GM18909 (cell line): Measurements from ENCODE around the gene SGMS1.
A peak's percentile ranks its signal among the peaks of the same experiment; 100 is the strongest.
"Not testable (repeated sequence)": the region's sequence is repeated elsewhere in the genome, so short reads cannot be mapped to it uniquely, and the experiment has no call there.

Experiments used
- ATAC-seq: cut with Tn5 transposase; IDR thresholded peaks from one replicate; pipeline ENCODE4 v1.9.1; 2021; ENCODE audit warnings: mild to moderate bottlenecking; ENCODE audit not compliant: unreplicated experiment, poor library complexity

The SGMS1 gene

GRCh38 chr10:50390302-50390701, 233.5 kb downstream of the SGMS1 start:
- ATAC-seq, result no peak

DNA sequence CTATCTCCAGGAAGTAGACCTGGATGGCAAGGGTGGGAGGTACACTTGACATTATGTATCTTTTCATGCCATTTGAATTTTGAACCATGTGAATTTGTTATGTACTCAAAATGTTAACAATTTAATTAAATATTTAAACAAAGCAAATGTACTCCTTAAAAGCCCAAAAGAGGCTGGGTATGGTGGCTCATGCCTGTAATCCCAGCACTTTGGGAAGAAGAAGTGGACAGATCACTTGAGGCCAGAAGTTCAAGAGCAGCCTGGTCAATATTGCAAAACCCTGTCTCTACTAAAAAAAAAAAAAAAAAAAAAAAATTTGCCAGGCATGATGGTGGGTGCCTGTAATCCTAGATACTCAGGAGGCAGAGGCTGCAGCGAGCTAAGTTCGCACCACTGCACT, 235.6 kb downstream of the SGMS1 start:
- ATAC-seq, result no peak

- peak; percentile 68 for ATAC-seq
These were observed 236.1 kb downstream of the SGMS1 start for GRCh38 chr10:50387732-50388073.

DNA sequence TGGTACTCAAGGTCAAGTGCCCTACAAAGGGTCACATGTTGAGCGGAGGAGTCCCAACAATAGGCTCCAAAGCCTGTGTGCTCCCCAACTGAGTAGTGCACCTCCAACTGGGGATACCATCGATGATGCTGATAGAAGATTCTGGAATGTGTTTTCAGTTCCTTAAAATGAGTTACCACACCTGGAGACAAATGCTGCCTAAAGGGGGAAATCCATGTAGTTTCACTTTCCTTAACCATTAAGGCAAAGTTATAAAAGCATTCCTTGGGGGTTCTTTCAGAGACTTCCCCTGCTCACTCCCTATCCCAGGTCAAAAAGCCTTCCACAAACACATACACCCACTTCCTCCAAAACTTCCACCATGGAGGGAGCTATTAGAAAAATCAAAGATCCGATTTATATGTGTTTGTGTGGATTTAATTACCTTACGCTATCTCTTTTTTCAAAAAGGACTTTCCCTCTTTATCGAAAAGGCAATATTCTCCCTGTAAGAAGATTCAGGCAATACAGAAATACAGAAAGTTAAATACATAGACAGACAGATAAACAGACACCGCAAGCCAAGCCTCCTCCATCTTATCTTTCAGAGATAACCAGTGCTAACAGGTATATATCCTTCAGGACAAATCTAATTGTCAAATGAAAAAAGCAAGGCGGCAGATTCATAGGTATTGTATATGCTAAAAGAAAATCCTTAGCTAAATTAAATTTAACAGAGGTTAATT, 236.6 kb downstream of the SGMS1 start:
- no peak for ATAC-seq

DNA sequence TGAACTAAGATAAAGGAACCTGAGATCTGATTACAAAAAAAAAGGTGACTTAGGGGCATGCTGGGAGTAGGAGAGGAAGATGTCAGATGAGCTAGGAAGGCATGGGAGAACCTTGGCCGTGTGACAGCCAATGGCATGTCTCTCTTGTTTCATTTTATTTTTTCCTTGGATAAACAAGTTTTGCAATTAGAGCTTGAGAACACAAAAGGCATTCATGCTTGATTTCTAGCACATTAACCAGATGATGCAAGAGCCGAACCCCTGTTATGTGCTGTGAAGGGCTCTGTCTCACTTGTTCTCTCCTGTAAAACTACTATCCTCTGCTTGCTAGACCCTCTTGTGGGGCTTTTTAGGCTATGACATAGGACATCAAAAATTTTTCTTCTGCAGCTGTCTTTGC, 238.1 kb downstream of the SGMS1 start:
- no peak for ATAC-seq

DNA sequence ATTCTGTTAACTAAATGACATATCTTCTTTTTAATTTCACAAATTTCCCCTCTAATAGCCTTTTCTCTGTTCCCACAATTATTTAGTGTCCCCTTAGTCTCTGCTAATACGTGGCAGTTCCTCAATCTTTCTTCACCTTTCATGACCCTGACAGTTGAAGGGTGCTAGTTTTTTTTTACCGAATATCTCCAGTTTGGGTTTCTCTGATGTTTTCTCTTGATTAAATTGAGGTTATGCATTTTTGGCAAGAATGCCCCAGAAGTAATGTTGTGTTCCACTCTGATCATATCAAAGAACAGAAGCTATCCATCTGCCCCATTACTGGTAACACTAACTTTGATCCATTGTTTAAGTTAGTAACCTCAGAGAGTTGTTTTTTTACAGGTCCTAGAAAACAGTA, 238.9 kb downstream of the SGMS1 start:
- no peak for ATAC-seq

GRCh38 chr10:50384238-50384637, 239.5 kb downstream of the SGMS1 start:
- ATAC-seq, result no peak

DNA sequence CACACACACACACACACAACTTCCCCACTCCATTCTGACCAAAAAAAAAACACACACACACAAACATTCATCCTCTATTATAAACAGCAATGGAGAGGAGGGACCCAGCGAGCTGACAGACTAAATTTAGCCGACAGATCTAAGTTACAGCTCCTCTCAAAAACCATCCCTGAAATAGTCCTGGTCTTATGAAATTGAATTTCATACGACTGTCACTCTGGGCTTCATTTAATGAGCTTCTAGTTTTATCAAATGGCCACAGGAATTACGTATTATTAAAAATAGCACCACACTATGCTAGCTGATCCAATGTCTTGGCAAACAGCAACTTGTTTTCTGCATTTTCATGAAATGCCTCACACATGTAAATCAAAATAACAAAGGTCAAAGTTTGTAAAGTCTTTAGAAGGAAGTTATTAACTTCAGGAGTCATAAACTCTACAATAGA, 241.2 kb downstream of the SGMS1 start:
- ATAC-seq, result no peak

GRCh38 chr10:50381642-50382041, 242.1 kb downstream of the SGMS1 start:
- no peak for ATAC-seq

- no peak for ATAC-seq
These were observed 244.1 kb downstream of the SGMS1 start for GRCh38 chr10:50379616-50380015.

DNA sequence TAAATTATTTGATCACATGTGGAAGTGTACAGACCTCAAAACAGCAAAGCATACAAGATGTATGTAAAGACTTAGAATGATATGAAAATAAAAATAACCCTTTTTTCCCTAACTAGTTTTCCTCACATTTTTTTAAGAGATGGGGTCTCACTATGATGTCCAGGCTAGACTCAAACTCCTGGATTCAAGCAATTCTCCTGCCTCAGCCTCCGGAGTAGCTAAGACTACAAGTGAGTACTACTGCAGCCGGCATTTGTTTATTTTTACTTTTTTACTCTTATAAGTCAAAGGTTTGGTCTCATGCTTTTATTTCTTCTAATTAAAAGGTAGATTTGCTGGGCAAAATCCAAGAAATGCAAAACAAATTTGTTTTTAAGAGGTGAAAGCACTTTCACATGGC, 248.0 kb downstream of the SGMS1 start:
- no peak for ATAC-seq

- ATAC-seq, result no peak
These were observed 248.7 kb downstream of the SGMS1 start for GRCh38 chr10:50375051-50375452.

DNA sequence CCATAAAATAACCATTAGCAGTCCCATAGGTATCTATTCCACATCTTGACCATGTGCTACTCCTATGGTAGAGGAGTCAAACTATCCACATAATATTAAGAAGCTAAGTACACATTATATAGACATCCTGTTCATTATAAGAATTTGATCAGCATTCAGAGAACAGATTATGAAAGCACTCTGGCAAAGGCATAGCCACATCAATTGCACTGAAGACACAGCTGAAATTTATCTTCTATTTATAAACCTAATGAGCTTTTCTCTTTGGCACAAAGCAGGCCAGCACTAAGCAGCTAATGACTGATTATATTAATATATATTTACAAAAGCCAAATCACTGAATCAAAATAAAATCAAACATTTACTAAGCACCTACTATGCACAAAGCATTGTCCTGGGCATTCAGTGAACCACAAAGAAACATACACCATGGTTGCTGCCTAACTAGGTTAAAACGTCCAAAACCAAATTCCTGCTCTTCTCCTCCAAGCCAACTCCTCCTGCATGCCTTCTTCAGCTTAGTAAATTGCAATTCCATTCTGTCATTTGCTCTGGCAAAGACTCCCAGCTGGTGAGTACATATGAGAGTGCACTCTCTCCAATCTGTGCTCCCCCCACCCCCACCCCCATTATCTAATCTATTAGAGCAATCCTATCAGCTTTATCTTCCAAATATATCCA, 249.8 kb downstream of the SGMS1 start:
- ATAC-seq, result no peak

DNA sequence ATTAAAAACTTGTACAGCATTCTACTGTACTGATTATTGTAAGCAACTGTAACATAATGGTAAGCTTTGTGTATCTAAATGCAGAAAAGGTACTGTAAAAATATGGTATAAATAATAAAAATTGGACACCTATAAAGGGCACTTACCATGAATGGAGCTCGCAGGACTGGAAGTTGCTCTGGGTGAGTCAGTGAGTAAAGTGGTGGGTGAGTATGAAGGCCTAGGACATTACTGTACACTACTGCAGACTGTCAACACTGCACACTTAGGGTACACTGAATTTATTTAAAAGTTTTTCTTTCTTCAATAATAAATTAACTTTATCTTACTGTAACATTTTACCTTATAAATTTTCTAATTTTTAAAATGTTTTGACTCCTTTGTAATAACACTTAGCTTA, 253.8 kb downstream of the SGMS1 start:
- ATAC-seq, result no peak

DNA sequence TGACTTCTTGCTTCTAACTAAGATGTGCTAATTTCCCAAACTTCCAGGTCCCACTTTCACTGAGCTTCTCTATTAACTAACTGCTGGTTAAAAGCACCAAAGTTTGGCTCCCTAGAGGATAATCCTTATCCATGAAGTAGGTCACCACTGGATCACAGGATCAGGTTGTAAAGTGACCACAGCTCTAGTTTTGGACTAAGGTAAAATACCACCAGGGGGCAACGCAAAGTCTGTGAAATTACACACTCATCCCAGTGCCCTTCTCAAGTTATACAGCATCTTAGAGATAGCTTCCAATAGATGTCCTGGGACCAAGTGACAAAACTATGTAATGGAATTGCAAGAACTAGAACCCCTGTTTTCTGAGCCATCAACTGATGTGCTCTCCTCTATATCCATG, 256.0 kb downstream of the SGMS1 start:
- ATAC-seq, result no peak

- not testable (repeated sequence) for ATAC-seq
These were observed 257.3 kb downstream of the SGMS1 start for GRCh38 chr10:50366421-50366820.

GRCh38 chr10:50364730-50365129, 259.0 kb downstream of the SGMS1 start:
- not testable (repeated sequence) for ATAC-seq

DNA sequence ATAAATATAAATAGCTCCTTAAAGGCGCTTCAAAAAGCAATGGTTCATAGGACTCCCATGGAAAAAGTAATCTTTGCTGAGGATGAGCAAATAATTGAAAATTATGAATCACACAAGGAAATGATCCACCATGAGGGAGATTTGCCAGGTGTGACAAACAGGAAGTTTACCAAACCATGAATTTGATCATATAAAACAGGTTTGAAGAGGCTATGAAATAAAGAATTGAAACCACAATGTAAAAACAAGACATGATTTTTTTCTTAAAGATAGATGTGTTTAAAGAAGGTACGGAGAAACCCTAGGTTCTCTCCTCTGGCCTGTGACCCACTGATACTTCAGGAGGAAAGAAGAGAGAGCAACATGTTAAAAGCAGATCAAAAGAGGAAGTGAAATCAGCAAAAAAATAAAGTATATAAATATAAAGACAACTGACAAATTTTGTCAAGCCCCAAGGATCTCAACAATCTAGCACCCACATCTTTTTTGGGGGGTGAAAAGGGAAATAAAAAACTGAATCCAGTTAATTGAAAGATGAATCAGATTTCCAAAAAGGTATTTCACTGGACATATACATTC, 261.1 kb downstream of the SGMS1 start:
- ATAC-seq, result peak; percentile 88

DNA sequence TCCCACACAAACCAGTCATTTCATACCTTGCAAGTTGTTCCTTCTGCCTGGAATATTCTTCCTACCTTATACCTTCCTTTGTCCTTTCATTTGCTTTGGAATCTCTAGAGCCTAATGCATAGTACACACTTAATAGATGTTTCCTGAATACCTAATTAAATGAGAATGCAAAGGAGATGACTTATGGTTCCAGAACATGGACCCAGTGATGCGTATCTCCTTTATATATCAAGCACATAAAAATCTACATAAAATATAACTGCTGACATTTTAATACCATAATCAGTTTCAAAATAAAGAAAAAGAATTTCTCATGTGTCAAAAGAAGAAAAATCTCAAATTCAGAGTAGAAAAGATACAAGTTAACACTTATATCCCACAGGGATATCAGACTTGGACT, 261.8 kb downstream of the SGMS1 start:
- ATAC-seq, result no peak

GRCh38 chr10:50360077-50360850, 263.5 kb downstream of the SGMS1 start:
- no peak for ATAC-seq
